SK-N-MC (cell line): ENCODE results near the gene GPBP1.
"Not testable (repeated sequence)": the region's sequence is repeated elsewhere in the genome, so short reads cannot be mapped to it uniquely, and the experiment has no call there.

Source experiments
- EZH2 ChIP-seq: fragments of 200-600 bp; sonication (generic); IDR thresholded peaks from one replicate; pipeline ENCODE4 v1.6.1; 2017; ENCODE audit warnings: antibody characterized with exemption
- POLR2AphosphoS5 ChIP-seq: IDR thresholded peaks from 2 replicates; pipeline ENCODE4 v1.6.1; 2012; ENCODE audit warnings: mild to moderate bottlenecking, low read depth, low read length, borderline replicate concordance

DNA sequence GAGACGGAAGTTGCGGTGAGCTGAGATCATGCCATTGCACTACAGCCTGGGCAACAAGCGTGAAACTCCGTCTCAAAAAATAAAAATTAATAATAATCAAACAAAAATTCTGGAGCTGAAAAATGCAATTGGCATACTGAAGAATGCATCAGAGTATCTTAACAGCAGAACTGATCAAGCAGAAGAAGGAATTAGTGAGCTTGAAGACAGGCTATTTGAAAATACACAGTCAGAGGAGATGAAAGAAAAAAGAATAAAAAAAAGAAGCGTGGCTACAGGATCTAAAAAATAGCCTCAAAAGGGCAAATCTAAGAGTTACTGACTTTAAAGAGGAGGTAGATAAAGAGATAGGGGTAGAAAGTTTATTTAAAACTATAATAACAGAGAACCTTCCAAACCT lies 111.2 kb downstream of the GPBP1 start:
- TF ChIP-seq POLR2AphosphoS5, EZH2: not testable (repeated sequence)
